K562 (cell line): Measurements from ENCODE around the gene NT5C2. TPM values are rescaled to one million over a fixed set of nuclear protein-coding genes. Genes with fewer than 3 reads are reported as not detected.

Experiments
- ATAC-seq: fragments of 200-7000 bp; cut with Tn5 transposase; 3 replicates; pipeline ENCODE4 v1.9.1; 2020; ENCODE audit warnings: moderate library complexity
- BruUV-seq: library from RNA; stranded (reverse); fragments of 400-500 nt; replicated peaks from 2 replicates; lab custom pipeline; 2021; lab: Mats Ljungman, UMichigan
- CTCF ChIA-PET: fragments of 300-600 bp; formaldehyde crosslinking; extraction: SDS; loops from one replicate; lab custom pipeline; 2021; ENCODE audit warnings: low intra/inter-chr PET ratio; lab: Yijun Ruan, JAX
- POLR2A ChIA-PET: fragments of 300-600, 350-650 bp; sonication (Branson Sonifier 250); formaldehyde crosslinking; extraction: SDS; loops from one replicate; lab custom pipeline; 2021; ENCODE audit warnings: antibody characterized with exemption, inconsistent platforms; lab: Yijun Ruan, JAX
- DNase-seq, 4 experiments: peaks; one replicate each; pipeline versions ENCODE4 v3.0.0 to v3.0.0-alpha.2; 2011 to 2018; ENCODE audit warnings: low spot score in 3 of 4, mixed read lengths in 3 of 4; ENCODE audit errors: extremely low read depth in 1 of 4
- FAIRE-seq: peaks from 2 replicates; lab custom pipeline; 2011; peaks lifted over from hg19 to GRCh38; lab: Jason Lieb, UNC
- H2AFZ ChIP-seq: 2 replicates; pipeline ENCODE4 v1.6.0; 2011; ENCODE audit warnings: low read depth, low read length, control low read depth, inconsistent platforms
- H3K27ac ChIP-seq: fragments of 200-600 bp; 3 replicates; pipeline ENCODE4 v1.8.0; 2011; ENCODE audit warnings: low read depth, mild to moderate bottlenecking, control low read depth, inconsistent platforms, low read length, moderate library complexity, mixed read lengths; ENCODE audit errors: extremely low read depth
- H3K27me3 ChIP-seq, 2 experiments: fragments of 300-600 bp in 1 of 2; 2 replicates in 1 of 2; 3 replicates in 1 of 2; pipeline versions ENCODE4 v1.6.0 to v1.8.0; 2011; ENCODE audit warnings: inconsistent platforms in 2 of 2, low read length in 2 of 2, mild to moderate bottlenecking in 1 of 2, mixed read lengths in 1 of 2, moderate library complexity in 1 of 2; ENCODE audit not compliant: control insufficient read depth in 2 of 2, insufficient read depth in 2 of 2
- H3K36me3 ChIP-seq: fragments of 300-600 bp; 3 replicates; pipeline ENCODE4 v1.8.0; 2011; ENCODE audit warnings: mild to moderate bottlenecking, low read length, inconsistent platforms; ENCODE audit not compliant: control insufficient read depth, insufficient read depth
- H3K4me1 ChIP-seq, 2 experiments: fragments of 200-600 bp in 1 of 2; replicated peaks in 1 of 2; 2 replicates in 1 of 2; 3 replicates in 1 of 2; pipeline versions ENCODE4 v1.5.1 to v1.8.0; 2011; ENCODE audit warnings: inconsistent platforms in 2 of 2, low read length in 2 of 2, mild to moderate bottlenecking in 1 of 2, mixed read lengths in 1 of 2, moderate library complexity in 1 of 2; ENCODE audit not compliant: control insufficient read depth in 2 of 2, insufficient read depth in 2 of 2
- H3K4me2 ChIP-seq: 2 replicates; pipeline ENCODE4 v1.6.1; 2011; ENCODE audit warnings: low read length, control low read depth, inconsistent platforms, mixed read lengths; ENCODE audit not compliant: insufficient read depth
- H3K4me3 ChIP-seq: fragments of 200-600 bp; sonication (generic), shearing (Covaris generic); 2 replicates; pipeline ENCODE4 v1.5.1; 2016; ENCODE audit warnings: control low read depth, inconsistent platforms
- H3K79me2 ChIP-seq: fragments of 200-600 bp; 3 replicates; pipeline ENCODE4 v1.8.0; 2011; ENCODE audit warnings: low read length, inconsistent platforms; ENCODE audit not compliant: control insufficient read depth, insufficient read depth
- H3K9ac ChIP-seq, 2 experiments: 2 replicates each; pipeline versions ENCODE4 v1.6.0 to v1.6.1; 2011; ENCODE audit warnings: low read depth in 2 of 2, low read length in 2 of 2, control low read depth in 1 of 2, inconsistent platforms in 1 of 2, mild to moderate bottlenecking in 1 of 2, mixed read lengths in 1 of 2; ENCODE audit not compliant: insufficient read depth in 1 of 2
- H3K9me1 ChIP-seq: one replicate; pipeline ENCODE4 v1.6.0; 2011; ENCODE audit warnings: inconsistent platforms, mild to moderate bottlenecking, low read length, moderate library complexity; ENCODE audit not compliant: control insufficient read depth, insufficient read depth
- H3K9me3 ChIP-seq: replicated peaks from 2 replicates; pipeline ENCODE4 v1.5.1; 2011; ENCODE audit warnings: low read depth, low read length, inconsistent platforms; ENCODE audit not compliant: control insufficient read depth, insufficient read depth
- H4K20me1 ChIP-seq: replicated peaks from 2 replicates; pipeline ENCODE4 v1.6.1; 2011; ENCODE audit warnings: low read length, inconsistent platforms, mixed read lengths; ENCODE audit not compliant: control insufficient read depth, insufficient read depth
- ASH1L ChIP-seq: fragments of 450-650 bp; IDR thresholded peaks from 2 replicates; pipeline ENCODE4 v1.6.1; 2018; ENCODE audit warnings: borderline replicate concordance, mild to moderate bottlenecking, low read depth; ENCODE audit not compliant: partially characterized antibody
- HNRNPK ChIP-seq: fragments of 200-400 bp; formaldehyde crosslinking; IDR thresholded peaks from one replicate; pipeline ENCODE4 v1.6.1; 2018; ENCODE audit warnings: mild to moderate bottlenecking, low read depth, low read length; ENCODE audit not compliant: poor library complexity, severe bottlenecking
- KAT8 ChIP-seq: fragments of 450-650 bp; IDR thresholded peaks from 2 replicates; pipeline ENCODE4 v1.6.1; 2016; ENCODE audit warnings: low read depth, mild to moderate bottlenecking
- KHSRP ChIP-seq: fragments of 450-650 bp; IDR thresholded peaks from 2 replicates; pipeline ENCODE4 v1.6.1; 2017
- MTA1 ChIP-seq: fragments of 450-650 bp; IDR thresholded peaks from 2 replicates; pipeline ENCODE4 v1.6.1; 2017; ENCODE audit warnings: borderline replicate concordance
- NEUROD1 ChIP-seq: fragments of 150-350 bp; IDR thresholded peaks from 2 replicates; pipeline ENCODE4 v1.6.1; 2014; ENCODE audit warnings: borderline replicate concordance, low read length, low read depth; ENCODE audit not compliant: partially characterized antibody
- NUFIP1 ChIP-seq: fragments of 450-650 bp; IDR thresholded peaks from 2 replicates; pipeline ENCODE4 v1.6.1; 2018; ENCODE audit not compliant: partially characterized antibody
- PURB ChIP-seq: sonication (generic); formaldehyde crosslinking; IDR thresholded peaks from 2 replicates; pipeline ENCODE4 v1.9.0; 2021; ENCODE audit warnings: low read depth, mild to moderate bottlenecking, missing genetic modification reagents
- SMARCE1 ChIP-seq: fragments of 450-650 bp; IDR thresholded peaks from 2 replicates; pipeline ENCODE4 v1.7.1; 2016; ENCODE audit warnings: mild to moderate bottlenecking
- SRSF9 ChIP-seq: fragments of 200-400 bp; formaldehyde crosslinking; IDR thresholded peaks from 2 replicates; pipeline ENCODE4 v1.6.1; 2017; ENCODE audit warnings: low read depth, low read length, borderline replicate concordance
- TRIM28 ChIP-seq: fragments of 450-650 bp; IDR thresholded peaks from 2 replicates; pipeline ENCODE4 v1.6.1; 2017
- XRCC5 ChIP-seq: fragments of 200-400 bp; formaldehyde crosslinking; IDR thresholded peaks from 2 replicates; pipeline ENCODE4 v1.6.1; 2017; ENCODE audit warnings: low read depth, mild to moderate bottlenecking, low read length
- ZFP36 ChIP-seq: fragments of 150-350 bp; IDR thresholded peaks from 2 replicates; pipeline ENCODE4 v1.6.1; 2018; ENCODE audit warnings: low read length, low read depth; ENCODE audit not compliant: partially characterized antibody
- ZNF124 ChIP-seq: sonication (generic); formaldehyde crosslinking; IDR thresholded peaks from 2 replicates; pipeline ENCODE4 v1.8.1; 2022; ENCODE audit warnings: missing genetic modification reagents
- WGBS: fragments of 100-300 bp; shearing (Covaris generic); methylation state at CpG from one replicate; pipeline ENCODE4 v1.1.6; 2016; ENCODE audit warnings: low coverage, mixed read lengths; ENCODE audit not compliant: insufficient coverage; ENCODE audit errors: missing lambda C conversion rate; 5-methylcytosine and 5-hydroxymethylcytosine counted together
- in situ Hi-C: fragments of 300-500 bp; cut with MboI; formaldehyde crosslinking; loops from 4 replicates; pipeline ENCODE4 v1.15.0; 2018; ENCODE audit warnings: inconsistent platforms, mixed read lengths
- intact Hi-C: fragments of 100-400 bp; cut with micrococcal nuclease; formaldehyde crosslinking; loops from 2 replicates; pipeline ENCODE4 v1.14.2; 2022
- polyA plus RNA-seq, 8 experiments: library from polyadenylated mRNA; depleted of rRNA in 4 of 8; stranded (reverse) in 5 of 8; unstranded in 3 of 8; fragments of >200 nt; fragmentation: Nextera tagmentation in 2 of 8; fragmentation: Illumina TruSeq in 1 of 8; extraction: Ambion mirVana in 2 of 8; extraction: Trizol in 1 of 8; gene quantifications; 2 replicates each; pipeline versions ENCODE4 v1.2.1 to v1.2.3, GENCODE V29; 2011 to 2014; ENCODE audit warnings: inconsistent platforms in 1 of 8, missing spikeins in 1 of 8
- total RNA-seq, 7 experiments: library from RNA; depleted of rRNA in 6 of 7; stranded (reverse); fragments of >200 nt in 6 of 7; fragmentation: Illumina TruSeq in 2 of 7; extraction: Trizol in 2 of 7; gene quantifications; 2 replicates each; pipeline versions ENCODE4 v1.2.1 to v1.2.3, GENCODE V29; 2011 to 2021; ENCODE audit warnings: low replicate concordance in 1 of 7
- TF ChIP-seq, protein P1 (sequence below): sonication (generic); formaldehyde crosslinking; IDR thresholded peaks from 2 replicates; pipeline ENCODE4 v1.8.0; 2023; ENCODE audit warnings: mild to moderate bottlenecking, missing genetic modification reagents
- TF ChIP-seq, protein P2 (sequence below): fragments of 150-350 bp; conservative IDR thresholded peaks from 2 replicates; pipeline ENCODE4 v1.6.1; 2014; ENCODE audit warnings: low read length
- TF ChIP-seq, protein P3 (sequence below): fragments of 450-650 bp; IDR thresholded peaks from 2 replicates; pipeline ENCODE4 v1.6.1; 2018; ENCODE audit warnings: mild to moderate bottlenecking, low read depth; ENCODE audit not compliant: partially characterized antibody
- TF ChIP-seq, protein P4 (sequence below): sonication (generic); formaldehyde crosslinking; IDR thresholded peaks from 2 replicates; pipeline ENCODE4 v1.8.0; 2022; ENCODE audit warnings: mild to moderate bottlenecking, missing genetic modification reagents

NT5C2 gene
- total and polyA plus RNA-seq, 9 of the 15 experiments (the other 6 are each of a cell fraction or from before 2014, with no cell fraction given) = 11.3 to 45.2 (median 27.7) TPM

DNA sequence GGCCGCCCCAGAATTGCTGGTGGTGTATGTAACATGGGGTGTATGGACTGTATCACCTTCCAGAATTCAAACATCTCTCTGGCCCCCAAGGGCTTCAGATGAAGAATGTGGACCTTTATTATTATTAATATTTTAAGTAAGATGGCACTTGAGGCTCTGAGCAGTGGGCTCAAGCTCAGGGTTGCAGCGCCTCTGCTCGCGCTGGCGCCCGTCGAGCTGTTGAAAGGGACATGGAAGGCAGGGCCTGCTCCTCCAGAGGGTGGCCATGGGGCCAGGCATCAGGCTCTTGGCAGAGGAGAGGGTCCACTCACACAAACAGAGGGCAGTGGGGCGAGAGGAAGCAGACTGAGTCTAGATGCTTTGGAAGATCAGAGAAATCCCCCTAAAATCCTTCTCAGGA lies 120.2 kb downstream of the NT5C2 start (continued):
- no peak for TF ChIP-seq XRCC5
- TF ChIP-seq PURB (CRISPR knock-in tag) = no peak
- TF ChIP-seq ZFP36 = no peak
- TF ChIP-seq KHSRP = no peak
- TF ChIP-seq, protein P1, sequence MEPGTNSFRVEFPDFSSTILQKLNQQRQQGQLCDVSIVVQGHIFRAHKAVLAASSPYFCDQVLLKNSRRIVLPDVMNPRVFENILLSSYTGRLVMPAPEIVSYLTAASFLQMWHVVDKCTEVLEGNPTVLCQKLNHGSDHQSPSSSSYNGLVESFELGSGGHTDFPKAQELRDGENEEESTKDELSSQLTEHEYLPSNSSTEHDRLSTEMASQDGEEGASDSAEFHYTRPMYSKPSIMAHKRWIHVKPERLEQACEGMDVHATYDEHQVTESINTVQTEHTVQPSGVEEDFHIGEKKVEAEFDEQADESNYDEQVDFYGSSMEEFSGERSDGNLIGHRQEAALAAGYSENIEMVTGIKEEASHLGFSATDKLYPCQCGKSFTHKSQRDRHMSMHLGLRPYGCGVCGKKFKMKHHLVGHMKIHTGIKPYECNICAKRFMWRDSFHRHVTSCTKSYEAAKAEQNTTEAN (CRISPR knock-in tag) = no peak

GRCh38 chr10:103072276-103072675 lies 120.8 kb downstream of the NT5C2 start:
- CTCF ChIA-PET = no interaction called here
- Histone ChIP-seq H2AFZ (no peak overlapping the region), H3K9me1 (no peaks in the 10 kb centered on the region), H3K4me3 (no peak overlapping the region), H4K20me1 (0 out of 2 replicates have a peak, but pooled peaks cover 4% of the 10 kb centered on the region), H3K4me1 (no peaks in the 10 kb centered on the region; a peak in 1 of 5 replicates), H3K4me2 (no peak overlapping the region), H3K9me3 (no peaks in the 10 kb centered on the region), H3K36me3 (no peaks in the 10 kb centered on the region), H3K27me3 (no peaks in the 10 kb centered on the region)
- 89% methylated on average over 6 of the region's 22 CpGs for WGBS
- intact Hi-C loops = no loop called here
- no TSS peak for BruUV-seq
- TF ChIP-seq, protein P2, sequence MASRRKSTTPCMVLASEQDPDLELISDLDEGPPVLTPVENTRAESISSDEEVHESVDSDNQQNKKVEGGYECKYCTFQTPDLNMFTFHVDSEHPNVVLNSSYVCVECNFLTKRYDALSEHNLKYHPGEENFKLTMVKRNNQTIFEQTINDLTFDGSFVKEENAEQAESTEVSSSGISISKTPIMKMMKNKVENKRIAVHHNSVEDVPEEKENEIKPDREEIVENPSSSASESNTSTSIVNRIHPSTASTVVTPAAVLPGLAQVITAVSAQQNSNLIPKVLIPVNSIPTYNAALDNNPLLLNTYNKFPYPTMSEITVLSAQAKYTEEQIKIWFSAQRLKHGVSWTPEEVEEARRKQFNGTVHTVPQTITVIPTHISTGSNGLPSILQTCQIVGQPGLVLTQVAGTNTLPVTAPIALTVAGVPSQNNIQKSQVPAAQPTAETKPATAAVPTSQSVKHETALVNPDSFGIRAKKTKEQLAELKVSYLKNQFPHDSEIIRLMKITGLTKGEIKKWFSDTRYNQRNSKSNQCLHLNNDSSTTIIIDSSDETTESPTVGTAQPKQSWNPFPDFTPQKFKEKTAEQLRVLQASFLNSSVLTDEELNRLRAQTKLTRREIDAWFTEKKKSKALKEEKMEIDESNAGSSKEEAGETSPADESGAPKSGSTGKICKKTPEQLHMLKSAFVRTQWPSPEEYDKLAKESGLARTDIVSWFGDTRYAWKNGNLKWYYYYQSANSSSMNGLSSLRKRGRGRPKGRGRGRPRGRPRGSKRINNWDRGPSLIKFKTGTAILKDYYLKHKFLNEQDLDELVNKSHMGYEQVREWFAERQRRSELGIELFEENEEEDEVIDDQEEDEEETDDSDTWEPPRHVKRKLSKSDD = no peak
- TF ChIP-seq, protein P3, sequence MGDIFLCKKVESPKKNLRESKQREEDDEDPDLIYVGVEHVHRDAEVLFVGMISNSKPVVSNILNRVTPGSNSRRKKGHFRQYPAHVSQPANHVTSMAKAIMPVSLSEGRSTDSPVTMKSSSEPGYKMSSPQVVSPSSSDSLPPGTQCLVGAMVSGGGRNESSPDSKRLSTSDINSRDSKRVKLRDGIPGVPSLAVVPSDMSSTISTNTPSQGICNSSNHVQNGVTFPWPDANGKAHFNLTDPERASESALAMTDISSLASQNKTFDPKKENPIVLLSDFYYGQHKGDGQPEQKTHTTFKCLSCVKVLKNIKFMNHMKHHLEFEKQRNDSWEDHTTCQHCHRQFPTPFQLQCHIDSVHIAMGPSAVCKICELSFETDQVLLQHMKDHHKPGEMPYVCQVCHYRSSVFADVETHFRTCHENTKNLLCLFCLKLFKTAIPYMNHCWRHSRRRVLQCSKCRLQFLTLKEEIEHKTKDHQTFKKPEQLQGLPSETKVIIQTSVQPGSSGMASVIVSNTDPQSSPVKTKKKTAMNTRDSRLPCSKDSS = no peak
- TF ChIP-seq SMARCE1 = no peak
- no peak for TF ChIP-seq NUFIP1
- TF ChIP-seq KAT8 = no peak
- TF ChIP-seq TRIM28 = no peak
- TF ChIP-seq MTA1 = no peak
- TF ChIP-seq, protein P4, sequence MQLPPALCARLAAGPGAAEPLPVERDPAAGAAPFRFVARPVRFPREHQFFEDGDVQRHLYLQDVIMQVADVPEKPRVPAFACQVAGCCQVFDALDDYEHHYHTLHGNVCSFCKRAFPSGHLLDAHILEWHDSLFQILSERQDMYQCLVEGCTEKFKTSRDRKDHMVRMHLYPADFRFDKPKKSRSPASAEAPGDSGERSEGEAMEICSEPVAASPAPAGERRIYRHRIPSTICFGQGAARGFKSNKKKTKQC (CRISPR knock-in tag) = no peak
- no peak for TF ChIP-seq ZNF124 (CRISPR knock-in tag)
- no peak for TF ChIP-seq SRSF9
- no peak for TF ChIP-seq NEUROD1
- no peak for TF ChIP-seq HNRNPK
- no peak for TF ChIP-seq ASH1L
- TF ChIP-seq, all 486 proteins: peak for 0
- in situ Hi-C loops = no loop called here
- no peaks in the 10 kb centered on the region for H3K79me2 ChIP-seq
- ATAC-seq (no peak), DNase-seq (no peak), FAIRE-seq (no peak)
- no peak overlapping the region for H3K9ac ChIP-seq
- H3K27ac ChIP-seq = no peak overlapping the region
- POLR2A ChIA-PET = interaction anchor here (0.5 kb wide), 1 partner anchor 329 kb away, joined by 3 read pairs; no protein-coding TSS in a partner anchor
